Right lobe of liver (tissue), 4 donors: ENCODE results near the gene ALG12.

Source experiments
- POLR2A ChIP-seq: fragments of 450-650 bp; IDR thresholded peaks from one replicate; pipeline ENCODE4 v1.6.1; 2017; ENCODE audit warnings: antibody characterized with exemption, mild to moderate bottlenecking
- TF ChIP-seq, protein P1 (sequence below), 4 donors: fragments of 200-600 bp in 3 of 4; fragments of 450-650 bp in 1 of 4; IDR thresholded peaks; one replicate each; pipeline versions ENCODE4 v1.5.1 to v1.8.0; 2016 to 2022; ENCODE audit warnings: antibody characterized with exemption in 4 of 4, mild to moderate bottlenecking in 2 of 4
- donor health status: DM: no; HTN: no; CAD: no.
- donor health status: DM: no; HTN: no; CAD: no.
- donor health status: DM: no; HTN: yes; CAD: no.

- no peak for TF ChIP-seq POLR2A
- TF ChIP-seq, protein P1, sequence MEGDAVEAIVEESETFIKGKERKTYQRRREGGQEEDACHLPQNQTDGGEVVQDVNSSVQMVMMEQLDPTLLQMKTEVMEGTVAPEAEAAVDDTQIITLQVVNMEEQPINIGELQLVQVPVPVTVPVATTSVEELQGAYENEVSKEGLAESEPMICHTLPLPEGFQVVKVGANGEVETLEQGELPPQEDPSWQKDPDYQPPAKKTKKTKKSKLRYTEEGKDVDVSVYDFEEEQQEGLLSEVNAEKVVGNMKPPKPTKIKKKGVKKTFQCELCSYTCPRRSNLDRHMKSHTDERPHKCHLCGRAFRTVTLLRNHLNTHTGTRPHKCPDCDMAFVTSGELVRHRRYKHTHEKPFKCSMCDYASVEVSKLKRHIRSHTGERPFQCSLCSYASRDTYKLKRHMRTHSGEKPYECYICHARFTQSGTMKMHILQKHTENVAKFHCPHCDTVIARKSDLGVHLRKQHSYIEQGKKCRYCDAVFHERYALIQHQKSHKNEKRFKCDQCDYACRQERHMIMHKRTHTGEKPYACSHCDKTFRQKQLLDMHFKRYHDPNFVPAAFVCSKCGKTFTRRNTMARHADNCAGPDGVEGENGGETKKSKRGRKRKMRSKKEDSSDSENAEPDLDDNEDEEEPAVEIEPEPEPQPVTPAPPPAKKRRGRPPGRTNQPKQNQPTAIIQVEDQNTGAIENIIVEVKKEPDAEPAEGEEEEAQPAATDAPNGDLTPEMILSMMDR (IDR thresholded peaks at IDR 0.05), result no peak
Observed at GRCh38 chr22:49914256-49914655, 4.0 kb downstream of the ALG12 start.
